IgD-negative memory B cell (primary cell): ENCODE measurements around the gene PTMA. TPM values are rescaled to one million over a fixed set of nuclear protein-coding genes. Genes with fewer than 3 reads are reported as not detected.

ENCODE experiments used
- H3K27ac Mint-ChIP-seq, 3 donors: one replicate each; pipeline ENCODE4 v1.8.0; 2020 to 2022; ENCODE audit warnings: mild to moderate bottlenecking in 3 of 3, mixed read lengths in 3 of 3, moderate library complexity in 1 of 3
- H3K27me3 Mint-ChIP-seq: one replicate; pipeline ENCODE4 v1.8.0; 2021; ENCODE audit warnings: mixed read lengths
- H3K36me3 Mint-ChIP-seq: one replicate; pipeline ENCODE4 v1.8.0; 2020; ENCODE audit warnings: mild to moderate bottlenecking, mixed read lengths
- H3K4me1 Mint-ChIP-seq, 3 donors: one replicate each; pipeline ENCODE4 v1.8.0; 2020 to 2022; ENCODE audit warnings: mixed read lengths in 3 of 3, mild to moderate bottlenecking in 1 of 3
- H3K4me3 Mint-ChIP-seq, 4 donors: one replicate each; pipeline ENCODE4 v1.8.0; 2020 to 2022; ENCODE audit warnings: mild to moderate bottlenecking in 4 of 4, mixed read lengths in 4 of 4, moderate library complexity in 3 of 4
- H3K9me3 Mint-ChIP-seq, 3 donors: one replicate each; pipeline ENCODE4 v1.8.0; 2020 to 2021; ENCODE audit warnings: mixed read lengths in 3 of 3, mild to moderate bottlenecking in 1 of 3
- polyA plus RNA-seq: library from polyadenylated mRNA; unstranded; fragments of 300-500 nt; fragmentation: Illumina TruSeq; gene quantifications from one replicate; pipeline ENCODE4 v1.2.3, GENCODE V29; 2021

Gene PTMA
- polyA plus RNA-seq, 1 donor from 2014 or later: 2,664 TPM

DNA sequence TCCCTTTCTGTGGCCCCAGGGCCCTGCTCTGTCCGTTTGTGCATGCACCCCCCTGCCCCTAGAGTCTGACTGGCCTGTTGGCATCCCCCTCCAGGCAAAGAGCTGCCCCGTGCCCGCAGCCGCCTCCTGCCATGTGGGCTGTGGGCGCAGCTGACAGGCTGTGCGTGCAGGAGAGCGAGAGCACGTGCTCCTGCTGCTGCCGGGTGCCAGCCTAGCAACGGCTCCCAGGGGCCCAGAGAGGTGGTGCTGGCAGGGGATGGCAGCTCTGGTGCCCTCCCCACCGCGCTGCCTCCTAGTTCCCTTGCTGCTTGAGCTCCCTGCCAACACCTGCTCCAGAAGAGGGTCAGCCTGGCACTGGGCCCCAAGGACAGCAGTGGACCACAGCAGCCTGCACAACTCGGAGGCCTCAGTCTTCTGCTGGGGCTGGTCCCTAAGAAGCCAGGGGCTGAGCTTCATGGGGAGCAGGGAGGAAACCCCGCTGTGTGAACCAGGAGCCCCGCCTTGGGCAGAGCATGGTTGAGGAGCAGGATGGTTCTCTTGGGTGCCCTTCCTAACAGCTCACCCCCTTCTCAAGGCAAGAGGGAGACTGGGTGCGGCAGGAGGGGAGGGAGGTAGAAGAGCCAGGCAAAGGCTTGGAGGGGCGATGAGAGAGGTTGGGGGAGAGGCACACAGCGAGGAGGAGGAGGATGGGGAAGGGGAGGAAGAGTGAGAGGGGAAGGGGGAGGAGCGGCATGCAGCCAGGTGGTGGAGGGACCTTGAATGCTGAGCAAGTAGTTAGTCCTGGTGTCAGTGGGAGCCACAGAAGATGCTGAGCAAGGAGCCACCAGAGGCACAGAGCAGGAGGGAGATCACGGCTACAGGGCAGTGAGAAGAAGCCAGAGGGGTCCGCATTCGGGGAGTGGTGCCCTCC, 23.8 kb upstream of the PTMA start:
- H3K27me3 Mint-ChIP-seq: peaks cover 2% of the 10 kb centered on the region
- peak overlapping the region in 2 of 4 donors; percentile 27 to 83 for H3K4me3 Mint-ChIP-seq
- peaks cover 0 to 18% (median 14%) of the 10 kb centered on the region in 3 donors for H3K4me1 Mint-ChIP-seq
- no peaks in the 10 kb centered on the region for H3K9me3 Mint-ChIP-seq
- no peaks in the 10 kb centered on the region for H3K36me3 Mint-ChIP-seq
- H3K27ac Mint-ChIP-seq: no peak overlapping the region

DNA sequence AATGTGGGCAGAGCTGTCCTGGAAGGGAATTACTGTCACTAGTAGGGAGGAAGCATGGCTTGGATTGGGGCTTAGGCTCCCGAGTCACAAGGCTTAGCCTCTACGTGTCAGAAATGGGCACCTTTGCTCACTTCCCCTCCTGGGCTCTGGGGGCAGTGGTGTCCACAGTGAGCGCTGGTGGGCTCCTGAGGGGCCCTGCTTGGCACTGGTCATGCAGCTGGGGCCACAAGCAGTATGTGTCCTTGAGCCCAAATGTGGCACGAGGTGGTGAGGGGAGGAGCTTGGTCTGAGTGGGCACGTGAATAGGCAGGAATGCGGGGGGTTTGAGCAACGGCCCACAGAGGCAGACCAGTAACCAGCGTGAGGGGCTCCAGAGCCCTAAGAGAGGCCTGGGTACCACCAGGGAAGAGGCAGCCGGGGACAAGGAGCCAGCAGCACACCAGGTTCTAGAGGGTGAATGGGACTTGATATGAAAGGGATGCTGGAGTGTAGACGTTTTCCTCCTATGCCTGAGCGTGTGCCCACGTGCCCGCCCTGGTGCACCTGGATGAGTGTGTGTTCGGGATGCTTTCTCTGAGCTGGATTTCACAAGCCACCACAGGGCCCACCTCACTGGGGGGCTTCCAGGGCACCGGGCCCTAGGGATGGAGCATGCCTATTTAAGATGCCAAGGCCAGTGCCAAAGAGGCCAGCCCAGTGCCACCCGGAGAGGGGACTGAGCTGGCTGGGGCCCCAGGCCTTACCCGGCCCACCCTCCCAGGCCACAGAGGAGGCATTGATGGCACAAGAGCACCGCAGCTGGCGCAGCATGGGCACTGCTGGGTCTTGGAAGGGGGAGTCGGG, 22.8 kb upstream of the PTMA start:
- no peak overlapping the region for H3K4me3 Mint-ChIP-seq
- H3K9me3 Mint-ChIP-seq: no peaks in the 10 kb centered on the region
- H3K27ac Mint-ChIP-seq: no peak overlapping the region
- H3K27me3 Mint-ChIP-seq: peaks cover 2% of the 10 kb centered on the region
- peaks cover 0 to 15% (median 11%) of the 10 kb centered on the region in 3 donors for H3K4me1 Mint-ChIP-seq
- H3K36me3 Mint-ChIP-seq: no peaks in the 10 kb centered on the region

DNA sequence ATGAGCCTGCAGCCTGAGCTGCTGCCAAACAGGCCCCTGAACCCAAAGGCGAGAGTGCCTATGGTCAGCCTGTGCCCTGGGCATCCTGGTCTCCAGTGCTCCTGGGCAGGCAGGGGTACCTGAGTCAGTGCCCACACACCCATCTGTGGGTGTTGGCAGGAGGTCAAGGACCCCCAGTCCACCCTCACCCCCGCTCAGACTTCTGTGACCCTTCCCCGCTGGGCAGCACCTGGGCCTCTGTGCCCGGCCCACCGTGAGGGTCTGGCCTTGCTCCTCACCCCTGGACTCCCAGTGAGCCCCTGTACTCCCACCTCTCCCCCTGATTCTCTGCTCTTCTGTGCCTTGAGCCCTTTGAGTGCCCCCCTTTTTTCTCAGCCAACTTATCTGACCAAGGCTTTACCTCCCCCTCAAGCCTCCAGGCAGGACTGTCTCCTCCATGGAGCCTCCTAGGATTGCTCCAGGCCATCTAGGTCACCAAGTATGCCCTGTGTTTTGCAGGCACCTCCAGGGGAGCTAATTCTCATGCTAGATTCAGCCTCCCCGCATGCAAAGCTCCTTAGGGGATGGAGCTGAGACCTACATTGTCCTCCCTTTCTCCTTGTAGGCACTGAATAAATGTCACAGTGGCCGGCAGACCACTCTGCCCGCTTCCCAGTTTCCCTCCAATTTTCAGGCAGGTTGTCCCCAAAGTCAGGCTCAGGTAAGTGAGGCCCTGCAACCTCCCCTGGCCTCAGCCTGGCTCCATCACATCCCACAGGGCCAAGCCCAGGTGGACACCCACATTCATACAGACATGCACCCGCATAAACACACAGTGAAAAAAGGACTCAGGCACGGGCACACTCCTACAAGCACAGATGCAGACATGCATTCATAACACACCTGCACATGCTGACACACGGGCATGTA, 21.9 kb upstream of the PTMA start:
- no peaks in the 10 kb centered on the region for H3K36me3 Mint-ChIP-seq
- peak overlapping the region in 3 of 4 donors; percentile 24 to 35 (median 34) for H3K4me3 Mint-ChIP-seq
- peaks cover 2% of the 10 kb centered on the region for H3K27me3 Mint-ChIP-seq
- H3K4me1 Mint-ChIP-seq: peaks cover 0 to 15% (median 10%) of the 10 kb centered on the region in 3 donors
- no peaks in the 10 kb centered on the region for H3K9me3 Mint-ChIP-seq
- H3K27ac Mint-ChIP-seq: peak overlapping the region in 1 of 3 donors; percentile 0

DNA sequence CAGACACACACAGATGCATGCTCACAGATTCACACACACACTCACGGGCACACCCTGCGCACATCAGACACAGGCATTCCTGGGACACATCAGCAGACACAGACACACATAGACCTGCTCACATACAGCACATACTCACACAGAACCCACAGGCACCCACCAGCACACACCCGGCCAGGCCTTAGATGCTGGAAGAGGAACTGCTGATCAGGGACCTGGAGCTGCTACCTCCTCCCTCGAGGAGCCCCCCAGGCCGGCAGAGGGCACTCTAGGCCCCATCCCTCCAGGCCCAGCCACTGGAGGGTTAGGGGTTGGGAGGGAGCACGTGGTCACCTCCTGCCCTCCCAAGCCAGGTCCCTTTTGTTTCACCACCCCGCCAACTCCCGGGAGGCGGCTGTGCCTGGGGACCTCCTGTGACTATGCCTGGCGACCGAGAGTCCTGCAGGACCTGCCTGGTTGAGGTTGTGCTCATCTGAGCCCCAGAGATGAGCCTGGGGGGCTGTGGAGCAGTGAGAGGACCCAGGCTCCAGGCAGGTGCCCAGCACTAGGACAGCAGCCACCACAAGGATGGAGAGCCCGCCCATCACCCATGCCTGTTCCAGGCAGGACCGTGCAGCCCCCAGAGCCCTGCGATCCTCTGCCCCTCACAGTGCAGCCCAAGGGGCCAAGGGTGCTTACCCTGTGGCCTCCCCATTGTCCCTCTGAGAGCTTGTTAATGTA, 21.0 kb upstream of the PTMA start:
- Mint-ChIP-seq H3K27ac (no peak overlapping the region), H3K9me3 (no peaks in the 10 kb centered on the region), H3K4me3 (peak overlapping the region in 3 of 4 donors; percentile 24 to 51 (median 35)), H3K36me3 (no peaks in the 10 kb centered on the region), H3K27me3 (peaks cover 2% of the 10 kb centered on the region), H3K4me1 (peaks cover 0 to 12% (median 7%) of the 10 kb centered on the region in 3 donors)

DNA sequence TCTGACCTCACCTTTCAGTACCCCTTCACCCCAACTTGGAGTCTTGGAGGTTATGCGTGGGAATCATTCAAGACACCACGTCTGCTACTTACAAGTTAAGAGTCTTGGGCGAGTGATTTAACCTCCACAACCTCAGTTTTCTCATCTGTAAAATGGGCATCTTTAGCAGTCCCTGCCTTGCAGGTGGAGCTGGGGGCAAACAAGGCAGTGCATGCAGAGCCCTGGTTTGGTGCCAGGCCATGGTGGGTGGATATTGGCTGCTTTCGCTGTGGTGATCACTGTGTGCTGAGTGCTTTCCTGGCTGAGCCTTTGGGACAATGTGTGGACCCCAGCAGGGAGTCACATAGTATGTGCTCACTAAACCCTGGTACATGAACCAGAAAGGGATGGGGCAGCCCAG, 20.4 kb upstream of the PTMA start:
- H3K4me1 Mint-ChIP-seq: peaks cover 0 to 10% (median 7%) of the 10 kb centered on the region in 3 donors
- H3K27ac Mint-ChIP-seq: no peak overlapping the region
- H3K9me3 Mint-ChIP-seq: no peaks in the 10 kb centered on the region
- H3K4me3 Mint-ChIP-seq: no peak overlapping the region
- H3K36me3 Mint-ChIP-seq: no peaks in the 10 kb centered on the region
- peaks cover 2% of the 10 kb centered on the region for H3K27me3 Mint-ChIP-seq

DNA sequence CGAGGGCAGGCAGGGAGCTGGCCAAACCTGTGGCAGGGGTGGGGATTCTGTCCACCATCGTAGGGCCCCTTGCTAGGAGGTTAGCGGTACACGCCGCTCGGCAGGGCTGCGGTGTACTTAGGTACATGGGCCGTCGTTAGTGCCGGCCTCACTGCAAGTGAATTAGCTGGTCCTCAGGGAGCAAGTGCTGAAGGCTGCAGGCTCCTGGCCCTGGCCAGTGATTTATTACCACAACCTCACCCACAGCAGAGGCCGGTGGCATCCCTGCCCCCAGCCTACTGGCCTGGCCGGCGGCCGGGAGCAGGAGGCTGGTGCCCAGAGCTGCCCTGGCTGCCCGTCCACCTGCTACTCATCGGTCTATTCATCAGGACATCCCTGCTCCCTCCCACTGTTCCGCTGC, 19.6 kb upstream of the PTMA start:
- H3K4me1 Mint-ChIP-seq: peaks cover 0 to 10% (median 7%) of the 10 kb centered on the region in 3 donors
- no peak overlapping the region for H3K27ac Mint-ChIP-seq
- no peak overlapping the region for H3K4me3 Mint-ChIP-seq
- peaks cover 2% of the 10 kb centered on the region for H3K27me3 Mint-ChIP-seq
- no peaks in the 10 kb centered on the region for H3K36me3 Mint-ChIP-seq
- no peaks in the 10 kb centered on the region for H3K9me3 Mint-ChIP-seq

DNA sequence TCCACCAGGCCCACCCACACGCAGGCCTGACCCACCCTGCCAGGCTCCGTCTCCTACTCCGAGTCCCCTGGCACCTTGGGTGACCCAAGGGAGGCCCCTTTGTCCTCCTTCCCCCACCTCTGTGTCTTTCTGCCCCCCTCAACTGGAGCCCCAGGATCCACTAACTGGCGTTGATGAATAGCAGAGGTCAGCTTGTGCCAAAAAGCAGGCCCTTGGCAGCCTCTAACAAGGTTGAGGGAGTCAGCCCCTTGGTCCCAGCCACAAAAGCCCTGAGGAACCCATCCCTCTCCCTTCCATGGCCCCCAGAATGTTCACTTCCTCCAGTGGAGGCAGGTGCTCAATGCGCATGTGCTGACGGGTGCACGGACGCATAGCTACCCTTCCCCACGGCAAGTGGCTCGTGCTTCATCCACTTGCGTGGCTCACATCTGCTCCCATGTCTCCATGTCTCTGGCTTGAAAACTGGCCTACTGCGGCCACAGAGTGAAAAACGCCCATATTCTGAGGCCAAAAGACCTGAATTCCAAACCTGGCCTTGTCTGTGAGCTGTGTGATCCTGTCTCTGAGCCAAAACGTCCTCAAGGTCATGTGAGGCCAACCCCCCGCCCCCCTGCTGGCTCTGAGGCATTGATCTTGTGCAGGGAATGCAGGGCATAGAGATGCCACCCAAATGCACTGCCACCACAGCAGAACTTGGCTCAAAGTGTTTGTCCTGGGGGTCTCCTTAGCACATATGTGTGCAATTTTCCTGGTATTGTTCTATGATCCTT, 19.0 kb upstream of the PTMA start:
- H3K9me3 Mint-ChIP-seq: no peaks in the 10 kb centered on the region
- peak overlapping the region in 1 of 3 donors; percentile 74 for H3K27ac Mint-ChIP-seq
- H3K27me3 Mint-ChIP-seq: peaks cover 2% of the 10 kb centered on the region
- H3K4me3 Mint-ChIP-seq: no peak overlapping the region
- H3K4me1 Mint-ChIP-seq: peaks cover 0 to 9% (median 7%) of the 10 kb centered on the region in 3 donors
- H3K36me3 Mint-ChIP-seq: no peaks in the 10 kb centered on the region

DNA sequence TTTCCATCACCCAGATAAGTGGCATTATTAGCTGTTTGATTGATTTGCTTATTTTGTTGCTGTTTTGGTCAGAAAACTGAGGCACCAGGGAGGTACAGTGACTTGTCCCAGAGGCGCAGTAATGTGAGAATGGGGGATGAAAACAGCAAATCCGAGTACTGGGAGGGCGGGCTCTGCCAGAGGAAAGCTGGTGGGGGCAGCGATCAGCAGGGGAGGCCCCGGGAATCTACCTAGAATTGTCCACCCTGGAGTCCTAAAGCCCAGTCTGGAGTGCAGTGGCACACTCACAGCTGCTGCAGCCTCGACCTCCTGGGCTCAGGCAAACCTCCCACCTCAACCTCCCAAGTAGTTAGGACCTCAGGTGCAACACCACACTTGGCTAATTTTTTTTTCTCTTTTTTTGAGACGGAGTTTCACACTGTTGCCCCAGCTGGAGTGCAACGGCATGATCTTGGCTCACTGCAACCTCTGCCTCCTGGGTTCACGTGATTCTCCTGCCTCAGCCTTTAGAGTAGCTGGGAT, 17.0 kb upstream of the PTMA start:
- H3K9me3 Mint-ChIP-seq: no peaks in the 10 kb centered on the region
- H3K27me3 Mint-ChIP-seq: peaks cover 2% of the 10 kb centered on the region
- H3K4me1 Mint-ChIP-seq: peaks cover 0 to 9% (median 7%) of the 10 kb centered on the region in 3 donors
- no peaks in the 10 kb centered on the region for H3K36me3 Mint-ChIP-seq
- H3K4me3 Mint-ChIP-seq: no peak overlapping the region
- H3K27ac Mint-ChIP-seq: no peak overlapping the region

DNA sequence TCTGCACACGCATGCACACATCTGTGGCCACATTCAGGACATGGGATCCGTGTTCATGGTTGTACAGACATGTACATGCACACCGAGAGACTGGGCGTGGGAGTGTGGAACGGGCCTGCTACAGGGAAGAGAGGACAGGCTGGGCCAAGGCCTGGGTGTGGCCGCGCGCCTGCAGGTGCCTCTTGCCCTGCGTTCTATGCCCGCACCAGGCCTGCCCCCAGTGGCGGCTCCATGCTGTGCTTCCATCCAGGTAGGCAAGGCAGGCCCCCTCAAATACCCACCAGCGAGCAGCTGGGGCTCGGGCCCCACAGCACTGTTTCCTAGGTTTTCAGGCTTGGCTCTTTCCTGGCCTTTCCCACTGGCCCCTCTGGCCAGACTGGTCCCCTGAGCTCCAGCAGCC, 15.5 kb upstream of the PTMA start:
- no peak overlapping the region for H3K27ac Mint-ChIP-seq
- H3K4me1 Mint-ChIP-seq: peaks cover 0 to 3% (median 1%) of the 10 kb centered on the region in 3 donors
- H3K9me3 Mint-ChIP-seq: no peaks in the 10 kb centered on the region
- H3K36me3 Mint-ChIP-seq: no peaks in the 10 kb centered on the region
- no peaks in the 10 kb centered on the region for H3K27me3 Mint-ChIP-seq
- no peak overlapping the region for H3K4me3 Mint-ChIP-seq

DNA sequence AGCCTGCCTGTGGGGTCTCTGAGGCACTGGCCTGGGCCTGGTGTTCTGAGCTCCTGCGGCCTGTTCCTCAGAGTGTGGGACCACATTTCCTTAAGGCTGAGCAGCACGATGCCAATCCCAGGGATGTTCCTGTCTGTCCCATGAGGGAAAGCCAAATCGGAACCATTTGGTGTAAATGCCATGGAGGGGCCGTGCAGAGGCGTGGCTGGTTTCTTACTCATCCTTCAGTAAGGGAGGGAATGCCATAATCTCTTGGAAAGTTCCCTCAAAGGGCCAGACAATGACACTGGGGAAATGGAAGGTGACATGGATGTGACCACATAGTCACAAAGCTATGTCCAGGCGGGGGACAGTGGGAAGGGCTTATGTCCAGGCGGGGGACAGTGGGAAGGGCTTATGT, 14.4 kb upstream of the PTMA start:
- Mint-ChIP-seq H3K27ac (no peak overlapping the region), H3K4me1 (peaks cover 0 to 3% (median 1%) of the 10 kb centered on the region in 3 donors), H3K9me3 (no peaks in the 10 kb centered on the region), H3K4me3 (no peak overlapping the region), H3K27me3 (no peaks in the 10 kb centered on the region), H3K36me3 (no peaks in the 10 kb centered on the region)

DNA sequence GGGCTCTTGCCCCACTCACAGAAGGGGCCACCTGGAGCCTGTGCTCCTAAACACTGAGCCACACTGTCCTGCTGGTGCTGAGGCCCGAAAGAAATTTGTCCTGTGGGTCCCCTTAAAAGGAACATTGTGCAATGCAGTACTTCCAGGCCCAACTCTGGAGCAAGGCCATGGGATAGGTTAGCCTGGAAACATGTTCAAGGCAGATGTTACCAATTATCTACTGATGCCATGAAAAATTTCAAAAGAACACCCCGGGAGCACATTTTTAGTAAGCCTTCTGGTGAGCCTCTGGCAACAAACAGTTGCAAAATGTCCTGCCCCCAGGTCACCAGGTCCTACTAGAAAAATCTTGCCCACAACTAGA, 12.3 kb upstream of the PTMA start:
- Mint-ChIP-seq H3K27ac (no peak overlapping the region), H3K9me3 (no peaks in the 10 kb centered on the region), H3K4me3 (no peak overlapping the region), H3K27me3 (no peaks in the 10 kb centered on the region), H3K4me1 (peaks cover 0 to 3% (median 0%) of the 10 kb centered on the region in 3 donors), H3K36me3 (no peaks in the 10 kb centered on the region)

DNA sequence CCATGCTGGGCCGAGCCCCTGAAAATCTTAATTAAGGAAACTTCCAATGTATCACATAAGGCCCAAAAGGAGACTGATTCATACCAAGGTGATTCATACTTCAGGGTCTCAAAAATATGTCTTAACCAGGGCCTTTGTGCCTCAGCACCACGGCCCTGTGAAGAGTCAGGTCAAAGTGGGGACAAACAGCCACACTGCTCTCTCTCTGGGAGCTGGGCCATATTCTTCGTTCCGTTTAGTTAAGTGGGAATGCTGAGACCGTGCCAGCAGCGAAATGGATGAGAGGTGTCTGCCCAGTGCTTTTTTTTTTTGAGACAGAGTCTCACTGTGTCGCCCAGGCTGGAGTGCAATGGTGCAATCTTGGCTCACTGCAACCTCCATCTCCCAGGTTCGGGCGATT, 9.3 kb upstream of the PTMA start:
- H3K4me3 Mint-ChIP-seq: no peak overlapping the region
- H3K27ac Mint-ChIP-seq: no peak overlapping the region
- H3K4me1 Mint-ChIP-seq: peaks cover 0 to 4% (median 2%) of the 10 kb centered on the region in 3 donors
- no peaks in the 10 kb centered on the region for H3K27me3 Mint-ChIP-seq
- no peaks in the 10 kb centered on the region for H3K36me3 Mint-ChIP-seq
- no peaks in the 10 kb centered on the region for H3K9me3 Mint-ChIP-seq
